Endothelial cell of umbilical vein (primary cell): ENCODE data around the gene UBE2E1. TPM values are rescaled to one million over a fixed set of nuclear protein-coding genes. Genes with fewer than 3 reads are reported as not detected.

Source experiments
- BruUV-seq: library from RNA; stranded (reverse); fragments of 400-500 nt; replicated peaks from 2 replicates; lab custom pipeline; 2021; lab: Mats Ljungman, UMichigan
- CTCF ChIA-PET: fragments of 300-600, 350-600 bp; sonication (Branson Sonifier 250); formaldehyde crosslinking; loops from one replicate; lab custom pipeline; 2021; ENCODE audit warnings: antibody characterized with exemption, inconsistent platforms; lab: Charles Lee
- POLR2A ChIA-PET: fragments of 300-600, 350-600 bp; sonication (Branson Sonifier 250); formaldehyde crosslinking; loops from one replicate; lab custom pipeline; 2021; ENCODE audit warnings: antibody characterized with exemption, inconsistent platforms; lab: Charles Lee
- DNase-seq: peaks from one replicate; pipeline ENCODE4 v3.0.0-alpha.2; 2011; ENCODE audit warnings: low read depth, low spot score
- FAIRE-seq: peaks from 2 replicates; lab custom pipeline; 2011; peaks lifted over from hg19 to GRCh38; lab: Jason Lieb, UNC
- H2AFZ ChIP-seq: 2 replicates; pipeline ENCODE4 v1.6.0; 2012; ENCODE audit warnings: low read depth, low read length, control low read depth, inconsistent platforms
- H3K27ac ChIP-seq: 2 replicates; pipeline ENCODE4 v1.5.1; 2011; ENCODE audit warnings: low read depth, mild to moderate bottlenecking, control low read depth, low read length, moderate library complexity; ENCODE audit not compliant: insufficient read depth
- H3K27me3 ChIP-seq, 2 experiments: 2 replicates each; pipeline versions ENCODE4 v1.6.0 to v1.6.1; 2011; ENCODE audit warnings: low read length in 2 of 2, mixed read lengths in 1 of 2; ENCODE audit not compliant: control insufficient read depth in 2 of 2, insufficient read depth in 2 of 2
- H3K36me3 ChIP-seq, 2 experiments: 2 replicates in 1 of 2; 3 replicates in 1 of 2; pipeline ENCODE4 v1.5.1; 2011; ENCODE audit warnings: low read length in 2 of 2, mild to moderate bottlenecking in 1 of 2, moderate library complexity in 1 of 2; ENCODE audit not compliant: control insufficient read depth in 2 of 2, insufficient read depth in 2 of 2; ENCODE audit errors: extremely low read depth in 1 of 2
- H3K4me1 ChIP-seq: 3 replicates; pipeline ENCODE4 v1.5.1; 2011; ENCODE audit warnings: mild to moderate bottlenecking, low read length; ENCODE audit not compliant: control insufficient read depth, insufficient read depth; ENCODE audit errors: extremely low read depth
- H3K4me2 ChIP-seq: 2 replicates; pipeline ENCODE4 v1.6.1; 2011; ENCODE audit warnings: low read length, control low read depth, mixed read lengths; ENCODE audit not compliant: insufficient read depth
- H3K4me3 ChIP-seq, 3 experiments: fragments of 200-600 bp in 1 of 3; sonication (generic), shearing (Covaris generic) in 1 of 3; replicated peaks in 1 of 3; 2 replicates each; pipeline ENCODE4 v1.5.1; 2011 to 2016; ENCODE audit warnings: control low read depth in 3 of 3, low read length in 3 of 3, mild to moderate bottlenecking in 2 of 3, inconsistent platforms in 1 of 3, low read depth in 1 of 3, moderate library complexity in 1 of 3; ENCODE audit not compliant: insufficient read depth in 1 of 3
- H3K79me2 ChIP-seq: 2 replicates; pipeline ENCODE4 v1.6.0; 2012; ENCODE audit warnings: low read length, inconsistent platforms; ENCODE audit not compliant: control insufficient read depth, insufficient read depth
- H3K9ac ChIP-seq: replicated peaks from 2 replicates; pipeline ENCODE3; 2011; ENCODE audit warnings: low read length, control low read depth; ENCODE audit not compliant: insufficient read depth; ENCODE audit errors: extremely low read depth
- H3K9me1 ChIP-seq: replicated peaks from 3 replicates; pipeline ENCODE4 v1.6.0; 2011; ENCODE audit warnings: mild to moderate bottlenecking, low read length; ENCODE audit not compliant: control insufficient read depth, insufficient read depth; ENCODE audit errors: extremely low read depth
- H3K9me3 ChIP-seq: replicated peaks from 2 replicates; pipeline ENCODE4 v1.5.1; 2012; ENCODE audit warnings: low read length, inconsistent platforms; ENCODE audit not compliant: control insufficient read depth, insufficient read depth
- H4K20me1 ChIP-seq: replicated peaks from 2 replicates; pipeline ENCODE3; 2011; ENCODE audit warnings: mild to moderate bottlenecking, low read length; ENCODE audit not compliant: control insufficient read depth, insufficient read depth; ENCODE audit errors: extremely low read depth
- CTCF ChIP-seq, 2 donors: IDR thresholded peaks; 1 replicate in 1 of 2; 2 replicates in 1 of 2; pipeline ENCODE4 v1.5.1; 2011; ENCODE audit warnings: low read length in 2 of 2, mild to moderate bottlenecking in 2 of 2, moderate library complexity in 2 of 2, control low read depth in 1 of 2, inconsistent platforms in 1 of 2, low read depth in 1 of 2; ENCODE audit not compliant: insufficient read depth in 1 of 2; ENCODE audit errors: extremely low read depth in 1 of 2
- EZH2 ChIP-seq: IDR thresholded peaks from 2 replicates; pipeline ENCODE4 v1.6.1; 2012; ENCODE audit warnings: borderline replicate concordance, low read depth, mild to moderate bottlenecking, moderate library complexity, low read length, inconsistent platforms; ENCODE audit not compliant: severe bottlenecking
- FOS ChIP-seq: IDR thresholded peaks from 2 replicates; pipeline ENCODE4 v1.6.1; 2011; ENCODE audit warnings: mild to moderate bottlenecking, low read length, moderate library complexity, borderline replicate concordance; ENCODE audit not compliant: insufficient read depth
- GATA2 ChIP-seq: IDR thresholded peaks from 2 replicates; pipeline ENCODE4 v1.7.0; 2011; ENCODE audit warnings: low read depth, mild to moderate bottlenecking, moderate library complexity, mixed read lengths, low read length; ENCODE audit not compliant: insufficient read length, insufficient read depth
- JUN ChIP-seq: IDR thresholded peaks from 2 replicates; pipeline ENCODE4 v1.6.1; 2011; ENCODE audit warnings: borderline replicate concordance, low read depth; ENCODE audit not compliant: insufficient read length, insufficient read depth
- MAX ChIP-seq: IDR thresholded peaks from 2 replicates; pipeline ENCODE4 v1.6.1; 2011; ENCODE audit not compliant: insufficient read depth, insufficient read length
- MYC ChIP-seq: IDR thresholded peaks from one replicate; pipeline ENCODE4 v1.6.1; 2011; ENCODE audit warnings: mild to moderate bottlenecking, low read depth, low read length
- POLR2A ChIP-seq: IDR thresholded peaks from 2 replicates; pipeline ENCODE4 v1.6.1; 2012; ENCODE audit warnings: low read depth, mild to moderate bottlenecking, control low read depth, low read length
- POLR2AphosphoS5 ChIP-seq: IDR thresholded peaks from 2 replicates; pipeline ENCODE4 v1.6.1; 2012; ENCODE audit warnings: low read depth, mild to moderate bottlenecking, control low read depth, low read length, moderate library complexity; ENCODE audit not compliant: insufficient read depth
- dilution Hi-C: fragments of 300-500 bp; cut with MboI; formaldehyde crosslinking; loops from one replicate; pipeline ENCODE4 v1.15.0; 2019; ENCODE audit warnings: low sequenced_read_pairs; ENCODE audit not compliant: extremely low pct_ligation_motif_present
- intact Hi-C: fragments of 100-400 bp; cut with micrococcal nuclease; formaldehyde crosslinking; loops from one replicate; pipeline ENCODE4 v1.10.0; 2022
- polyA plus RNA-seq, 4 experiments: library from polyadenylated mRNA; depleted of rRNA in 3 of 4; stranded (reverse) in 3 of 4; unstranded in 1 of 4; fragments of >200 nt; gene quantifications; 2 replicates each; pipeline versions ENCODE4 v1.2.1 to v1.2.3, GENCODE V29; 2011 to 2012; ENCODE audit warnings: missing spikeins in 1 of 4
- total RNA-seq: library from RNA; stranded (reverse); gene quantifications from 2 replicates; pipeline ENCODE4 v1.2.3, GENCODE V29; 2021

Gene UBE2E1
- total and polyA plus RNA-seq, 2 donors (not counting 3 experiments of a cell fraction or from before 2014, with no cell fraction given), result 72.7 to 114 TPM

GRCh38 chr3:23856286-23856685 lies 50.5 kb downstream of the UBE2E1 start:
- ChIA-PET POLR2A (no interaction called here), CTCF (interaction anchor here (1.2 kb wide), 1 partner anchor 9 kb away, joined by 3 read pairs; no protein-coding TSS in a partner anchor)
- H3K9me1 ChIP-seq, result no peaks in the 10 kb centered on the region
- FAIRE-seq, result no peak
- H3K4me1 ChIP-seq, result peaks cover 8% of the 10 kb centered on the region
- peaks cover 69% of the 10 kb centered on the region for H3K79me2 ChIP-seq
- H4K20me1 ChIP-seq, result peaks cover 2% of the 10 kb centered on the region
- H3K9me3 ChIP-seq, result no peaks in the 10 kb centered on the region
- no peak overlapping the region for H3K4me2 ChIP-seq
- intact Hi-C loops (no loop called here), dilution Hi-C loops (no loop called here)
- H2AFZ ChIP-seq, result no peak overlapping the region
- H3K27me3 ChIP-seq, result no peaks in the 10 kb centered on the region
- no TSS peak for BruUV-seq
- no peaks in the 10 kb centered on the region for H3K36me3 ChIP-seq
- no peak for DNase-seq
- no peak overlapping the region for H3K27ac ChIP-seq
- H3K4me3 ChIP-seq, result no peak overlapping the region
- H3K9ac ChIP-seq, result no peak overlapping the region
- TF ChIP-seq POLR2A, result no peak
- no peak for TF ChIP-seq JUN
- TF ChIP-seq GATA2, result no peak
- TF ChIP-seq EZH2, result no peak

GRCh38 chr3:23859012-23859743 lies 53.4 kb downstream of the UBE2E1 start:
- Histone ChIP-seq H4K20me1 (peaks cover 2% of the 10 kb centered on the region), H3K4me1 (peaks cover 26% of the 10 kb centered on the region), H3K9me3 (no peaks in the 10 kb centered on the region), H2AFZ (no peak overlapping the region), H3K4me2 (no peak overlapping the region), H3K27ac (no peak overlapping the region), H3K9ac (no peak overlapping the region), H3K9me1 (no peaks in the 10 kb centered on the region), H3K27me3 (no peaks in the 10 kb centered on the region), H3K36me3 (no peaks in the 10 kb centered on the region), H3K79me2 (peaks cover 64% of the 10 kb centered on the region), H3K4me3 (no peak overlapping the region)
- ChIA-PET CTCF (interaction anchor here (0.9 to 1.9 kb wide), 8 partner anchors 13 to 67 kb away, joined by 3 to 13 read pairs (median 3); no protein-coding TSS in a partner anchor), POLR2A (interaction anchor here (1.2 kb wide), 1 partner anchor 58 kb away, joined by 3 read pairs; the partner anchor contains the start of genes NKIRAS1 and RPL15)
- peak; percentile 56 for DNase-seq
- dilution Hi-C loops (no loop called here), intact Hi-C loops (no loop called here)
- BruUV-seq, result no TSS peak
- FAIRE-seq, result peak; percentile 15
- TF ChIP-seq MAX (no peak), MYC (no peak), CTCF (IDR thresholded peaks at IDR 0.05; ENCODE audit: extremely low read depth in 1 of 2, insufficient read depth in 1 of 2, low read depth in 1 of 2, low read length in 2 of 2) (no peak), GATA2 (no peak), POLR2AphosphoS5 (no peak), POLR2A (no peak), JUN (no peak), FOS (no peak), EZH2 (no peak)
